ENCODE measurements around the gene PKIB. TPM values are rescaled to one million over a fixed set of nuclear protein-coding genes. Genes with fewer than 3 reads are reported as not detected.

PKIB gene
- total and polyA plus RNA-seq, 2 of the 4 experiments (the other 2 are of a cell fraction) = 6.3 to 13.1 TPM

DNA sequence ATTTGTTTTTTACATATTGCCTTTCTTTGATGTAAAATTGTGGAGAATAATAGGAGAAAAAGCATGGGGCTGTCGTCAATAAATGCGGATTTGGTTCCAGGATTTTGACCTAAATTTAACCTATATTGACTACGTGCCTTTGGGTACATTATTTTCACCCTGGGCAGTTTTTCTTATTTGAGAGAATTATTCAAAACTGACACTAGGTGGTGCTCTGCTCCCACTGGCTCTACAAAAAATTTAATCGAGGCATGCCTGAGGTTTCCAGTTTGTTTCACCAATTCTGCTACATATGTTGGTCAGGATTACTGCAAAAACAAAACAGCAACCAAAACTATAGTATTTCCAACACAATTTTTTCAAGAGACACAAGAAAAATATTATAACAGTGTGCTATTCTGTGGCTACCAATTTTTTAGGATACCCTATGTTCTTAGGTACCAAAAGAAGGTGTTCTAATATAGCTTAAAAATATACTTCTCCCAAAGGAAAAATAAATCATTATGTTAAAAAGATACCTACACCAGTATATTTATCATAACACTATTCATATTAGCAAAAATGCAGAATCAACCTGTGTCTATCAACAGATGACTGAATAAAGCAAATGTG is 120.7 kb downstream of the PKIB start:
- H3K4me2 ChIP-seq (ENCODE audit: low read depth, low read length) = no peak overlapping the region
- no peak overlapping the region for H2AK9ac ChIP-seq (replicated peaks; ENCODE audit: low read depth, low read length, poor library complexity)
- POLR2A ChIA-PET (ENCODE audit: unreplicated experiment) = interaction anchor here (1.1 kb wide), 1 partner anchor 108 kb away, joined by 3 read pairs; no protein-coding TSS in a partner anchor
- H2BK5ac ChIP-seq (ENCODE audit: low read depth, low read length, poor library complexity, severe bottlenecking) = no peak overlapping the region
- no peak overlapping the region for H3K27ac ChIP-seq (ENCODE audit: insufficient read depth, low read length)
- WGBS, 2 experiments (ENCODE audit: extremely low coverage in 2 of 2, insufficient read length in 1 of 2) = no CpG with 5 or more reads among the region's 4 CpGs
- no peak overlapping the region for H2BK15ac ChIP-seq (ENCODE audit: low read depth, low read length)
- H3K23ac ChIP-seq (ENCODE audit: low read depth, low read length) = no peak overlapping the region
- H3K14ac ChIP-seq (replicated peaks; ENCODE audit: low read depth, low read length) = no peak overlapping the region
- no peak overlapping the region for H3K18ac ChIP-seq (ENCODE audit: low read depth, low read length)
- no peak overlapping the region for H2AFZ ChIP-seq (replicated peaks; ENCODE audit: low read length, poor library complexity)
- H4K91ac ChIP-seq (ENCODE audit: insufficient read depth, low read depth, low read length) = no peak overlapping the region
- H3K9me1 ChIP-seq (ENCODE audit: insufficient read depth, low read length) = no peaks in the 10 kb centered on the region
- ATAC-seq (ENCODE audit: low read depth) (peak; percentile 77), DNase-seq (peak; percentile 54)
- H3K56ac ChIP-seq (ENCODE audit: extremely low read depth, insufficient read depth, low read length) = no peak overlapping the region
- H4K8ac ChIP-seq (ENCODE audit: low read depth in 2 of 2, low read length in 2 of 2) = no peak overlapping the region
- no peak overlapping the region for H2BK20ac ChIP-seq (ENCODE audit: low read depth, low read length)
- TF ChIP-seq, protein P1, sequence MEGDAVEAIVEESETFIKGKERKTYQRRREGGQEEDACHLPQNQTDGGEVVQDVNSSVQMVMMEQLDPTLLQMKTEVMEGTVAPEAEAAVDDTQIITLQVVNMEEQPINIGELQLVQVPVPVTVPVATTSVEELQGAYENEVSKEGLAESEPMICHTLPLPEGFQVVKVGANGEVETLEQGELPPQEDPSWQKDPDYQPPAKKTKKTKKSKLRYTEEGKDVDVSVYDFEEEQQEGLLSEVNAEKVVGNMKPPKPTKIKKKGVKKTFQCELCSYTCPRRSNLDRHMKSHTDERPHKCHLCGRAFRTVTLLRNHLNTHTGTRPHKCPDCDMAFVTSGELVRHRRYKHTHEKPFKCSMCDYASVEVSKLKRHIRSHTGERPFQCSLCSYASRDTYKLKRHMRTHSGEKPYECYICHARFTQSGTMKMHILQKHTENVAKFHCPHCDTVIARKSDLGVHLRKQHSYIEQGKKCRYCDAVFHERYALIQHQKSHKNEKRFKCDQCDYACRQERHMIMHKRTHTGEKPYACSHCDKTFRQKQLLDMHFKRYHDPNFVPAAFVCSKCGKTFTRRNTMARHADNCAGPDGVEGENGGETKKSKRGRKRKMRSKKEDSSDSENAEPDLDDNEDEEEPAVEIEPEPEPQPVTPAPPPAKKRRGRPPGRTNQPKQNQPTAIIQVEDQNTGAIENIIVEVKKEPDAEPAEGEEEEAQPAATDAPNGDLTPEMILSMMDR (conservative IDR thresholded peaks at IDR 0.05; ENCODE audit: low read depth, low read length) = peak; percentile 94
- TF ChIP-seq CHD1 (IDR thresholded peaks at IDR 0.05; ENCODE audit: low read depth, low read length) = no peak
- TF ChIP-seq POLR2A (IDR thresholded peaks at IDR 0.05; ENCODE audit: low read depth, low read length) = no peak
- TF ChIP-seq RCOR1 (IDR thresholded peaks at IDR 0.05; ENCODE audit: insufficient replicate concordance, low read length) = no peak
- peak; percentile 77 for TF ChIP-seq SMC3 (IDR thresholded peaks at IDR 0.05; ENCODE audit: low read depth, low read length)
- no peak for TF ChIP-seq FOS (IDR thresholded peaks at IDR 0.05; ENCODE audit: low read depth, low read length)
- TF ChIP-seq, protein P2, sequence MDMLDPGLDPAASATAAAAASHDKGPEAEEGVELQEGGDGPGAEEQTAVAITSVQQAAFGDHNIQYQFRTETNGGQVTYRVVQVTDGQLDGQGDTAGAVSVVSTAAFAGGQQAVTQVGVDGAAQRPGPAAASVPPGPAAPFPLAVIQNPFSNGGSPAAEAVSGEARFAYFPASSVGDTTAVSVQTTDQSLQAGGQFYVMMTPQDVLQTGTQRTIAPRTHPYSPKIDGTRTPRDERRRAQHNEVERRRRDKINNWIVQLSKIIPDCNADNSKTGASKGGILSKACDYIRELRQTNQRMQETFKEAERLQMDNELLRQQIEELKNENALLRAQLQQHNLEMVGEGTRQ (IDR thresholded peaks at IDR 0.05; ENCODE audit: low read depth, low read length) = no peak
- no peak for TF ChIP-seq NFE2L2 (IDR thresholded peaks at IDR 0.05; ENCODE audit: low read depth, low read length)
- no peak for TF ChIP-seq CEBPB (IDR thresholded peaks at IDR 0.05; ENCODE audit: low read depth, low read length)
- TF ChIP-seq MAFK (IDR thresholded peaks at IDR 0.05; ENCODE audit: low read depth, low read length) = no peak
- TF ChIP-seq RAD21 (IDR thresholded peaks at IDR 0.05; ENCODE audit: low read length) = peak; percentile 89
- no peak for TF ChIP-seq RFX5 (IDR thresholded peaks at IDR 0.05; ENCODE audit: low read depth, low read length)
- TF ChIP-seq, protein P3, sequence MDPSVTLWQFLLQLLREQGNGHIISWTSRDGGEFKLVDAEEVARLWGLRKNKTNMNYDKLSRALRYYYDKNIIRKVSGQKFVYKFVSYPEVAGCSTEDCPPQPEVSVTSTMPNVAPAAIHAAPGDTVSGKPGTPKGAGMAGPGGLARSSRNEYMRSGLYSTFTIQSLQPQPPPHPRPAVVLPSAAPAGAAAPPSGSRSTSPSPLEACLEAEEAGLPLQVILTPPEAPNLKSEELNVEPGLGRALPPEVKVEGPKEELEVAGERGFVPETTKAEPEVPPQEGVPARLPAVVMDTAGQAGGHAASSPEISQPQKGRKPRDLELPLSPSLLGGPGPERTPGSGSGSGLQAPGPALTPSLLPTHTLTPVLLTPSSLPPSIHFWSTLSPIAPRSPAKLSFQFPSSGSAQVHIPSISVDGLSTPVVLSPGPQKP (IDR thresholded peaks at IDR 0.05; ENCODE audit: borderline replicate concordance, low read depth, low read length) = no peak
- no peak for TF ChIP-seq BHLHE40 (IDR thresholded peaks at IDR 0.05; ENCODE audit: low read depth, low read length)
- no peak for TF ChIP-seq MXI1 (IDR thresholded peaks at IDR 0.05; ENCODE audit: borderline replicate concordance, low read depth, low read length)
- no peak for TF ChIP-seq MAZ (IDR thresholded peaks at IDR 0.05; ENCODE audit: borderline replicate concordance, low read depth, low read length)
- H4K5ac ChIP-seq (ENCODE audit: low read depth, low read length) = no peak overlapping the region
- no peak overlapping the region for H2BK120ac ChIP-seq (ENCODE audit: low read depth, low read length)
- intact Hi-C loops (cut with micrococcal nuclease) (loop anchor here (1.0 to 10.0 kb wide), 3 partner anchors 108 to 684 kb away; no protein-coding TSS in a partner anchor), in situ Hi-C loops (cut with MboI; ENCODE audit: low sequenced_read_pairs) (no loop called here), dilution Hi-C loops (cut with HindIII; ENCODE audit: low sequenced_read_pairs, unreplicated experiment) (no loop called here)
- H2AK5ac ChIP-seq (ENCODE audit: low read depth, low read length) = no peak overlapping the region
- CTCF ChIA-PET = interaction anchor here (0.6 to 5.3 kb wide), 7 partner anchors 15 to 587 kb away, joined by 3 to 53 read pairs (median 5); no protein-coding TSS in a partner anchor
- no peaks in the 10 kb centered on the region for H3K9me3 ChIP-seq (ENCODE audit: control insufficient read depth, insufficient read depth, low read length)
- no peak overlapping the region for H3K4ac ChIP-seq (ENCODE audit: low read depth, low read length)
- H3K36me3 ChIP-seq (ENCODE audit: control insufficient read depth, insufficient read depth, low read length) = no peaks in the 10 kb centered on the region
- H3K27me3 ChIP-seq (ENCODE audit: control insufficient read depth, insufficient read depth, low read length) = peaks cover 9% of the 10 kb centered on the region
- no TSS peak for BruUV-seq (replicated peaks)
- H3K4me1 ChIP-seq (ENCODE audit: control insufficient read depth, insufficient read depth, low read length) = no peaks in the 10 kb centered on the region
- no peak overlapping the region for H3K9ac ChIP-seq (ENCODE audit: low read depth, low read length)
- H3K79me1 ChIP-seq (ENCODE audit: low read depth in 1 of 2, low read length in 2 of 2) = no peaks in the 10 kb centered on the region
- H3K4me3 ChIP-seq (ENCODE audit: insufficient read depth, low read depth, low read length) = no peak overlapping the region
- H4K20me1 ChIP-seq (ENCODE audit: insufficient read depth, low read length) = no peaks in the 10 kb centered on the region

Measured in IMR-90 (cell line).